ENCODE measurements around the gene CFAP74. TPM values are rescaled to one million over a fixed set of nuclear protein-coding genes. Genes with fewer than 3 reads are reported as not detected.

Gene CFAP74
- total and polyA plus RNA-seq, 2 of the 13 experiments (the other 11 are each of a cell fraction or from before 2014, with no cell fraction given) = 0.27 to 0.62 TPM

GRCh38 chr1:1920608-1921458 lies 82.8 kb downstream of the CFAP74 start (continued):
- TF ChIP-seq FOXP1 (IDR thresholded peaks at IDR 0.05) (no peak), FOXP1 (CRISPR knock-in tag; IDR thresholded peaks at IDR 0.05) (no peak), RXRB (CRISPR knock-in tag; IDR thresholded peaks at IDR 0.05; ENCODE audit: borderline replicate concordance) (peak; percentile 26; the same call in 1 of the 2 replicates), ZNF282 (IDR thresholded peaks at IDR 0.05; ENCODE audit: partially characterized antibody) (no peak), AGO2 (optimal IDR thresholded peaks at IDR 0.05; ENCODE audit: low read depth, low read length) (peak; percentile 44), HMG20B (CRISPR knock-in tag; conservative IDR thresholded peaks at IDR 0.05) (no peak), THRA (CRISPR knock-in tag; IDR thresholded peaks at IDR 0.05; ENCODE audit: borderline replicate concordance) (no peak), ZBTB49 (CRISPR knock-in tag; IDR thresholded peaks at IDR 0.05; ENCODE audit: borderline replicate concordance) (0 out of 2 replicates have a peak, but pooled peaks have one; percentile 5), ZNF572 (CRISPR knock-in tag; IDR thresholded peaks at IDR 0.05) (no peak), BHLHE40 (IDR thresholded peaks at IDR 0.05; ENCODE audit: low read length) (no peak), STAT5B (CRISPR knock-in tag; IDR thresholded peaks at IDR 0.05) (no peak; the same call in 1 of the 2 replicates), RBM22 (optimal IDR thresholded peaks at IDR 0.05; ENCODE audit: low read length) (no peak), ZNF646 (CRISPR knock-in tag; IDR thresholded peaks at IDR 0.05) (no peak), ISX (CRISPR knock-in tag; conservative IDR thresholded peaks at IDR 0.05) (no peak), PHF8 (CRISPR knock-in tag; IDR thresholded peaks at IDR 0.05) (peak; percentile 81), SOX13 (IDR thresholded peaks at IDR 0.05) (no peak), SOX13 (CRISPR knock-in tag; conservative IDR thresholded peaks at IDR 0.05 in 1 of 2, IDR thresholded peaks at IDR 0.05 in 1 of 2) (0 out of 4 replicates have a peak, but pooled peaks of 1 of the 2 experiments have one; percentile 32), RFXANK (CRISPR knock-in tag; IDR thresholded peaks at IDR 0.05) (no peak), ZNF225 (CRISPR knock-in tag; IDR thresholded peaks at IDR 0.05) (no peak; the same call in 1 of the 2 replicates), KMT2B (CRISPR knock-in tag; IDR thresholded peaks at IDR 0.05) (no peak), ZFP90 (CRISPR knock-in tag; IDR thresholded peaks at IDR 0.05; ENCODE audit: borderline replicate concordance) (peak; percentile 59; the same call in 1 of the 2 replicates)

Data from HepG2 (cell line).